Measurements from ENCODE around the gene RNF8.
"Not testable (repeated sequence)": the region's sequence is repeated elsewhere in the genome, so short reads cannot be mapped to it uniquely, and the experiment has no call there.

Gene RNF8

GRCh38 chr6:37353761-37354525, at the start of gene RNF8:
Gene RNF8 (plus strand): TSS chr6:37353983. CDS start chr6:37354165, 182 bp downstream.
- peaks cover 37% of the 10 kb centered on the region for H4K20me1 ChIP-seq (ENCODE audit: insufficient read depth, low read length)
- H3K79me2 ChIP-seq (ENCODE audit: low read length), result peaks cover 49% of the 10 kb centered on the region
- H3K4me3 ChIP-seq (ENCODE audit: low read length), result peak within 1 kb of the TSS; percentile 83
- H3K4me2 ChIP-seq (ENCODE audit: low read length), result peak within 1 kb of the TSS; percentile 99
- H3K27ac ChIP-seq (ENCODE audit: low read length), result peak within 1 kb of the TSS; percentile 15; the same call in 1 of the 2 replicates
- no peaks in the 10 kb centered on the region for H3K27me3 ChIP-seq (ENCODE audit: low read depth, low read length)
- no peaks in the 10 kb centered on the region for H3K9me3 ChIP-seq (ENCODE audit: insufficient read depth, low read length)
- H3K36me3 ChIP-seq (replicated peaks; ENCODE audit: low read depth, low read length), result no peaks in the 10 kb centered on the region
- peak within 1 kb of the TSS; percentile 82 for H3K9ac ChIP-seq (ENCODE audit: low read length)
- TF ChIP-seq EZH2phosphoT487 (IDR thresholded peaks at IDR 0.05; ENCODE audit: low read depth), result no peak
- H3K4me1 ChIP-seq (ENCODE audit: low read length), result peaks cover 12% of the 10 kb centered on the region
- peak within 1 kb of the TSS; percentile 93 for H2AFZ ChIP-seq (ENCODE audit: low read depth, low read length)

GRCh38 chr6:37304766-37305165, 49.0 kb upstream of the RNF8 start:
- Histone ChIP-seq H3K4me2 (ENCODE audit: low read length) (no peak overlapping the region), H3K9ac (ENCODE audit: low read length) (no peak overlapping the region), H4K20me1 (ENCODE audit: insufficient read depth, low read length) (no peaks in the 10 kb centered on the region), H2AFZ (ENCODE audit: low read depth, low read length) (no peak overlapping the region), H3K27ac (ENCODE audit: low read length) (no peak overlapping the region), H3K9me3 (ENCODE audit: insufficient read depth, low read length) (no peaks in the 10 kb centered on the region), H3K79me2 (ENCODE audit: low read length) (no peaks in the 10 kb centered on the region), H3K36me3 (replicated peaks; ENCODE audit: low read depth, low read length) (peaks cover 14% of the 10 kb centered on the region), H3K27me3 (ENCODE audit: low read depth, low read length) (no peaks in the 10 kb centered on the region), H3K4me3 (ENCODE audit: low read length) (no peak overlapping the region), H3K4me1 (ENCODE audit: low read length) (no peaks in the 10 kb centered on the region)
- TF ChIP-seq EZH2phosphoT487 (IDR thresholded peaks at IDR 0.05; ENCODE audit: low read depth) (no peak), CTCF (IDR thresholded peaks at IDR 0.05; ENCODE audit: low read depth, low read length) (no peak)

- Histone ChIP-seq H3K79me2 (ENCODE audit: low read length) (no peaks in the 10 kb centered on the region), H3K9ac (ENCODE audit: low read length) (no peak overlapping the region), H3K4me3 (ENCODE audit: low read length) (no peak overlapping the region), H3K27ac (ENCODE audit: low read length) (no peak overlapping the region), H3K4me2 (ENCODE audit: low read length) (no peak overlapping the region), H3K4me1 (ENCODE audit: low read length) (no peaks in the 10 kb centered on the region), H3K36me3 (replicated peaks; ENCODE audit: low read depth, low read length) (peaks cover 14% of the 10 kb centered on the region), H2AFZ (ENCODE audit: low read depth, low read length) (no peak overlapping the region), H3K27me3 (ENCODE audit: low read depth, low read length) (no peaks in the 10 kb centered on the region), H4K20me1 (ENCODE audit: insufficient read depth, low read length) (no peaks in the 10 kb centered on the region), H3K9me3 (ENCODE audit: insufficient read depth, low read length) (no peaks in the 10 kb centered on the region)
- TF ChIP-seq EZH2phosphoT487 (IDR thresholded peaks at IDR 0.05; ENCODE audit: low read depth) (no peak), CTCF (IDR thresholded peaks at IDR 0.05; ENCODE audit: low read depth, low read length) (no peak)
Observed at GRCh38 chr6:37305841-37306425, 47.9 kb upstream of the RNF8 start.

GRCh38 chr6:37306624-37307222, 47.1 kb upstream of the RNF8 start:
- Histone ChIP-seq H2AFZ (ENCODE audit: low read depth, low read length) (no peak overlapping the region), H3K4me1 (ENCODE audit: low read length) (no peaks in the 10 kb centered on the region), H3K27me3 (ENCODE audit: low read depth, low read length) (no peaks in the 10 kb centered on the region), H4K20me1 (ENCODE audit: insufficient read depth, low read length) (no peaks in the 10 kb centered on the region), H3K27ac (ENCODE audit: low read length) (no peak overlapping the region), H3K9me3 (ENCODE audit: insufficient read depth, low read length) (no peaks in the 10 kb centered on the region), H3K4me3 (ENCODE audit: low read length) (no peak overlapping the region), H3K79me2 (ENCODE audit: low read length) (no peaks in the 10 kb centered on the region), H3K9ac (ENCODE audit: low read length) (no peak overlapping the region), H3K36me3 (replicated peaks; ENCODE audit: low read depth, low read length) (peaks cover 14% of the 10 kb centered on the region), H3K4me2 (ENCODE audit: low read length) (no peak overlapping the region)
- TF ChIP-seq EZH2phosphoT487 (IDR thresholded peaks at IDR 0.05; ENCODE audit: low read depth) (no peak), CTCF (IDR thresholded peaks at IDR 0.05; ENCODE audit: low read depth, low read length) (no peak)

- H3K4me2 ChIP-seq (ENCODE audit: low read length); H3K27ac ChIP-seq (ENCODE audit: low read length): not testable (repeated sequence)
- peaks cover 13% of the 10 kb centered on the region for H3K36me3 ChIP-seq (replicated peaks; ENCODE audit: low read depth, low read length)
Observed at GRCh38 chr6:37307484-37307883, 46.3 kb upstream of the RNF8 start.

More at GRCh38 chr6:37307484-37307883, 46.3 kb upstream of the RNF8 start:
- not testable (repeated sequence) for H3K4me1 ChIP-seq (ENCODE audit: low read length); H3K9me3 ChIP-seq (ENCODE audit: insufficient read depth, low read length); H4K20me1 ChIP-seq (ENCODE audit: insufficient read depth, low read length); H3K4me3 ChIP-seq (ENCODE audit: low read length); H2AFZ ChIP-seq (ENCODE audit: low read depth, low read length); H3K79me2 ChIP-seq (ENCODE audit: low read length); H3K9ac ChIP-seq (ENCODE audit: low read length); H3K27me3 ChIP-seq (ENCODE audit: low read depth, low read length)

All from OCI-LY3 (cell line).